GM23338 (cell line): ENCODE data around the gene POLR1C.
"Not testable (repeated sequence)": the region's sequence is repeated elsewhere in the genome, so short reads cannot be mapped to it uniquely, and the experiment has no call there.

Experiments
- CTCF ChIP-seq, 2 experiments: fragments of 200-600 bp in 1 of 2; sonication (generic) in 1 of 2; conservative IDR thresholded peaks; 2 replicates each; pipeline versions ENCODE4 v1.5.1 to v1.6.1; 2016 to 2017; ENCODE audit warnings: antibody characterized with exemption in 2 of 2, low read depth in 2 of 2, mild to moderate bottlenecking in 2 of 2, moderate library complexity in 1 of 2
- EZH2 ChIP-seq: fragments of 200-600 bp; sonication (generic); IDR thresholded peaks from one replicate; pipeline ENCODE4 v1.8.0; 2017; ENCODE audit warnings: antibody characterized with exemption, mild to moderate bottlenecking, low read depth; ENCODE audit not compliant: unreplicated experiment
- EZH2phosphoT487 ChIP-seq: fragments of 200-600 bp; sonication (generic); IDR thresholded peaks from one replicate; pipeline ENCODE4 v1.8.1; 2018; ENCODE audit warnings: antibody characterized with exemption; ENCODE audit not compliant: unreplicated experiment
- REST ChIP-seq: IDR thresholded peaks from one replicate; pipeline ENCODE4 v1.6.1; 2018; ENCODE audit warnings: antibody characterized with exemption; ENCODE audit not compliant: unreplicated experiment

- TF ChIP-seq CTCF (conservative IDR thresholded peaks at IDR 0.05; ENCODE audit: low read depth in 2 of 2); EZH2; EZH2phosphoT487; REST: not testable (repeated sequence)
Measured at GRCh38 chr6:43557620-43558019, 40.7 kb downstream of the POLR1C start.
